AG09309 (cell line): ENCODE data around the gene NFASC.

Experiments used
- DNase-seq: peaks from one replicate; pipeline ENCODE4 v3.0.0-alpha.2; 2010; ENCODE audit warnings: low read depth
- H3K4me3 ChIP-seq: 2 replicates; pipeline ENCODE4 v1.5.1; 2011; ENCODE audit warnings: mild to moderate bottlenecking, low read depth, low read length, moderate library complexity; ENCODE audit not compliant: control insufficient read depth
- TF ChIP-seq, protein P1 (sequence below): IDR thresholded peaks from 2 replicates; pipeline ENCODE4 v1.5.1; 2011; ENCODE audit warnings: mild to moderate bottlenecking, low read depth, low read length, inconsistent platforms; ENCODE audit not compliant: insufficient read depth, control insufficient read depth; ENCODE audit errors: missing control alignments

Gene NFASC

DNA sequence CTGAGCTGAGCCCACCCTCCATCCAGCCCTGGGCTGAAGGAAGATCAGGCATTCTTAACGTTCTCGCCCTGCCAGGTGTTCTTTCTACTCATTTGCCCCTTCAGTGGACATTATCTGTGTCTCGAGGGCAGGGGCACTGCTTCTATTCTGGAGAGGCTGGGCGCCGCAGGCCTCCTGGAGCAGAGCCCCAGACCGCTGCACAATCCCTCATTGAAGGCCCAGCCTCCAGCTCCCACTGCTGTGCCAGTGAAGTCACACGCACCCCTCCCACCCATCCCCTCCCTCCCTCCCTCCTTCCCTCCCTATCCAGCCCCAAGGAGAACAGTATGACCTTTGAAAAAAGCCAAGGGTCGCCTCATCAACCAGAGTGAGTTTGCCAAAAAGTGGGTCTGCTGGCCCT lies 76.7 kb downstream of the NFASC start:
- DNase-seq: no peak
- H3K4me3 ChIP-seq: no peak overlapping the region
- TF ChIP-seq, protein P1, sequence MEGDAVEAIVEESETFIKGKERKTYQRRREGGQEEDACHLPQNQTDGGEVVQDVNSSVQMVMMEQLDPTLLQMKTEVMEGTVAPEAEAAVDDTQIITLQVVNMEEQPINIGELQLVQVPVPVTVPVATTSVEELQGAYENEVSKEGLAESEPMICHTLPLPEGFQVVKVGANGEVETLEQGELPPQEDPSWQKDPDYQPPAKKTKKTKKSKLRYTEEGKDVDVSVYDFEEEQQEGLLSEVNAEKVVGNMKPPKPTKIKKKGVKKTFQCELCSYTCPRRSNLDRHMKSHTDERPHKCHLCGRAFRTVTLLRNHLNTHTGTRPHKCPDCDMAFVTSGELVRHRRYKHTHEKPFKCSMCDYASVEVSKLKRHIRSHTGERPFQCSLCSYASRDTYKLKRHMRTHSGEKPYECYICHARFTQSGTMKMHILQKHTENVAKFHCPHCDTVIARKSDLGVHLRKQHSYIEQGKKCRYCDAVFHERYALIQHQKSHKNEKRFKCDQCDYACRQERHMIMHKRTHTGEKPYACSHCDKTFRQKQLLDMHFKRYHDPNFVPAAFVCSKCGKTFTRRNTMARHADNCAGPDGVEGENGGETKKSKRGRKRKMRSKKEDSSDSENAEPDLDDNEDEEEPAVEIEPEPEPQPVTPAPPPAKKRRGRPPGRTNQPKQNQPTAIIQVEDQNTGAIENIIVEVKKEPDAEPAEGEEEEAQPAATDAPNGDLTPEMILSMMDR: no peak

DNA sequence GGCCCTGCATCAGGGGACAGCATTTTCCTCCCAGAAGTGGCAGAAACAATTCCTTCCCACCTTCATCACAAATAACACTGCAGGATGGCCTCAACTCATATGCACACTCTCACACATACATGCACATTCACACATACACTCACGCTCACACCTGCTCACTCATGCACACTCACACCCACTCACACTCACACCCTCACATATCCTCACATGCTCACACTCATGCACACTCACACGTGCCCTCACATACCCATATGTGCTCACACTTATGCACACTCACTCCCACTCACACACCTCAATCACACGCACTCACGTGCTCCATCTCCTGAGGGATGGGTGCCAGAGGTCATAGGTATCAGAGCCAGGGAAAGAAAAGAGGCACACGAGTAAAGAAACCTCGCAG lies 77.1 kb downstream of the NFASC start:
- no peak overlapping the region for H3K4me3 ChIP-seq
- TF ChIP-seq, protein P1: no peak
- no peak for DNase-seq

DNA sequence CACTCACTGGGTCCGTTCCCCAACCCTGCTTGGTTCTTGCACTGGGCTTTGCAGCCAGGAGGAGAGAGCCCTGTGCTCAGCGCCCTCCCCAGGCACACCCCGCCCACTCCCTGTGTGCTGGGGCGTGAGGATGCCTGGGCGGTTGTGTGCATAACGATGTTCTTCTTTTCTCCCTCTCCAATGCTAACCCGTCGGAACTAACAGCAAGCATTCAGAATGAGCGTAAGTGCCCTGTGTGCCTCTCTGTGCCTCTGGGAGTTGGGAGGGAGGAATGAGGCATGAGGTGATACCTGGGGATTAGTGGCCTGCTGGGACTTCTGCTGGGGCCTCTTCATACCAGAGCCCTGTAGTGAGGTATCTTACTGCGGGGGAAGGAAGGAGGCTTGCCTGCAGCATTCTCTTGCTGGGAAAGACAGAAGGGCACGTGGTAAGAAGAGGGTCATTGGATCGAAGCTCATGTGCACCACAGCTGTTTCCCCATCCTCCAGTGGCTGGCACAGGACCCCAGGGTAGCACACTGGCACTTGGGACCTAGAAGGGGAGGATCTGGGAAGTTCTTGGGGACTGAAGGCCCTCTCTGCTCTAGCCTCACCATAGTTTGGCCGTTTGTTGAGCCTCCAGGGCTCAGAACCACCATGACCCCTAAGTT lies 79.8 kb downstream of the NFASC start:
- DNase-seq: no peak
- TF ChIP-seq, protein P1: no peak
- H3K4me3 ChIP-seq: no peak overlapping the region

DNA sequence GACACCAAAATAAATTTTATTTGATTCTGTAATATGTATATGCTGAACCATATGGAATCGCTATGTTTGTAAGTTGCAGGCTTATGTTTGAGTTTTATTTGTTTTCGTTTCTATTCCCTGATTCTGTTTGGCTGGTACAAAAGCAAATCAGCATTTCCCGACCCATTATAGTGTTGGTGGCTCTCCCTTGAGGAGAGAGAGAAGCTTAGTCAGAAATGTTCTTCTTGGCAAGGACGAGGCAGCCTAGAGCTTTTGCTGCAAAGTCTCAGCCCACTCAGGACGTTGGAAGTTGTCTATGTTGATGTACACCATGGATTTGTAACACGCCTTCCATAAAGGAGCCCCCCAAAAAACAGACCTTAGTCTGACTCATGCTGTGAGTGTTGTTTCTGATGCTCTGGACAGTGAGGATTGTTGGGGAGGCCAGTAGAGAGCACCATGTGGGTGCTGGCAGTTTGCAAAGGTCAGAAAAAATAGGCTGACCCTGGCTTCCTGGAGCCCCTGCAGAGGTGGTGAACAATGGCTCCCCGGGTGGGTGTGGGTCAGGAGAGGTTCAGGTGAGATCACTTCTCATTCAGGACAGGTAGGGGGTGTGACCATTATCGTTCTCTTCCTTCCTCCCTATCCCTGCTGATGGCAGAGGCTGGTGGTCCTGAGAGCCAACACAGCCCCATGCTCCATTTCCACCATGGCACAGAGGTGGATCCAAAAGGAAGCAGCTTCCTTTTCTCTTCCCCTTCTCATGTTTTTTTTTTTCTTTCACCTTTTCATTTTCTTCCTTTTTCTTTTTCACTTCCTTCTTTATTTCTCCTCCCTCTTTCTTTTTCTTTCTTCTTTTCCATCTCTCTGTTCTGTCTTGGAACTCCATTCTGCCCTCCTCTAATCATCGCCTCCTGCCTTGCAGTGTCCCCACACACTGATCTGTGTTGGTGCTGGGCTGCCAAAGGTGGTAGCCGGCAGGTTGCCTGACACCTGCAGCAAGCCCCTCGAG lies 88.0 kb downstream of the NFASC start:
- TF ChIP-seq, protein P1: no peak
- DNase-seq: no peak
- no peak overlapping the region for H3K4me3 ChIP-seq

DNA sequence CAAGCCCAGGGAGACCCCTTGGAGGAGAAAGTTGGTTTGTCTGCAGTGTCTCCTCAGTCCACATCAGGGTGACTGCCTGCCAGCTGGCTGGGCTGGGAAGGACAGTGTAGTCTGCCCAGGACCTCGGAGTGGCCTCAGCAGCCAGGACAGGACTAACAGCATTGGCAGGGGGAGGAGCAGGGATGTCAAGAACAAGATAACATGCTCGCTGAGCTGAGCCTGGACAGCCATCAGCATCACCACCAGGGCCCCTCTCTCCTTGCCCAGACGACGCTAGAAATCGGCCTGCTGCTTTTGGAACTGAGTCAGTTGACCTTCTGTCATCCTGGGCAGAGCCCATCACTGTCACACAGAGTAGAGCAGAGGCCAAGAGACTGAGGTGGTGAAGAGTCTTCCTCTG lies 88.7 kb downstream of the NFASC start:
- no peak for DNase-seq
- TF ChIP-seq, protein P1: no peak
- no peak overlapping the region for H3K4me3 ChIP-seq

DNA sequence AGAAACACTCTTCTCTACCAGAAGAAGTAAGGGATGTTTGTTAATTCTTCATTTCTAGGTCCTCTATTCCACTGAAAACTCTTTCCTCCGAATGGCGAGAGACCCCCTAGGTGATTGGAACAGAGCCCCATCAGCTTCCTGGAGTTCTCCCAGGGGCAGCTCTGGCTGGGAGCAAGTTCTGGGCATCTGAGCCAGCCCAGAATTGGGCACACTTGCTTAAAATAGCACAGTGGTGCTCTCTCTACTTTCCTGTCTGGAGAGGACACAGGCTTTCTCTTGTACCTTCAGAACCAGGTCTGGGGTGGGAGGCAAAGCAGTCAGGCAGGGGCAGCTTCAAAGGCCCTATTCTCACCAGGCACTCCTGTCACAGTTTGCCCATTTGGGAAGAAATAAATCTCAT lies 89.2 kb downstream of the NFASC start:
- TF ChIP-seq, protein P1: no peak
- DNase-seq: no peak
- no peak overlapping the region for H3K4me3 ChIP-seq
